HG03039 (cell line): Measurements from ENCODE around the gene PIN1.
"Not testable (repeated sequence)": the region's sequence is repeated elsewhere in the genome, so short reads cannot be mapped to it uniquely, and the experiment has no call there.

Experiments used
- ATAC-seq: cut with Tn5 transposase; IDR thresholded peaks from one replicate; pipeline ENCODE4 v1.9.1; 2021; ENCODE audit warnings: mild to moderate bottlenecking, moderate library complexity; ENCODE audit not compliant: unreplicated experiment

The PIN1 gene

GRCh38 chr19:9834726-9835506 is at the start of gene PIN1:
TSS of gene PIN1 (plus strand) at chr19:9835318. CDS start at chr19:9835345, 27 bp downstream.
- peak; percentile 93 for ATAC-seq

- ATAC-seq, result peak; percentile 60
Observed at GRCh38 chr19:9785367-9786331, 49.5 kb upstream of the PIN1 start.

GRCh38 chr19:9786342-9786741 is 48.8 kb upstream of the PIN1 start:
- ATAC-seq, result no peak

- no peak for ATAC-seq
Observed at GRCh38 chr19:9786819-9787218, 48.3 kb upstream of the PIN1 start.

- not testable (repeated sequence) for ATAC-seq
Observed at GRCh38 chr19:9788604-9789003, 46.5 kb upstream of the PIN1 start.

- ATAC-seq, result no peak
Observed at GRCh38 chr19:9789066-9789465, 46.1 kb upstream of the PIN1 start.

GRCh38 chr19:9789579-9789978 is 45.5 kb upstream of the PIN1 start:
- ATAC-seq, result not testable (repeated sequence)

GRCh38 chr19:9791073-9791367 is 44.1 kb upstream of the PIN1 start:
- not testable (repeated sequence) for ATAC-seq

GRCh38 chr19:9791552-9792205 is 43.4 kb upstream of the PIN1 start:
- peak; percentile 33 for ATAC-seq

GRCh38 chr19:9792206-9793070 is 42.7 kb upstream of the PIN1 start:
- peak; percentile 37 for ATAC-seq

GRCh38 chr19:9793071-9793591 is 42.0 kb upstream of the PIN1 start:
- peak; percentile 6 for ATAC-seq

- ATAC-seq, result no peak
Observed at GRCh38 chr19:9796113-9796773, 38.9 kb upstream of the PIN1 start.

- no peak for ATAC-seq
Observed at GRCh38 chr19:9797871-9798270, 37.2 kb upstream of the PIN1 start.

- no peak for ATAC-seq
Observed at GRCh38 chr19:9799162-9799561, 36.0 kb upstream of the PIN1 start.

- no peak for ATAC-seq
Observed at GRCh38 chr19:9801976-9802375, 33.1 kb upstream of the PIN1 start.

GRCh38 chr19:9806803-9807202 is 28.3 kb upstream of the PIN1 start:
- ATAC-seq, result no peak

GRCh38 chr19:9808855-9809824 is 26.0 kb upstream of the PIN1 start:
- no peak for ATAC-seq

- no peak for ATAC-seq
Observed at GRCh38 chr19:9811139-9811538, 24.0 kb upstream of the PIN1 start.
